H1 (cell line): ENCODE measurements around the gene KIF1B. TPM values are rescaled to one million over a fixed set of nuclear protein-coding genes. Genes with fewer than 3 reads are reported as not detected.

Experiments
- CTCF ChIA-PET: fragments of 300-600 bp; sonication (Branson Sonifier 250); formaldehyde crosslinking; loops from one replicate; lab custom pipeline; 2021; ENCODE audit not compliant: partially characterized antibody; lab: Charles Lee
- POLR2A ChIA-PET: fragments of 300-600 bp; sonication (Branson Sonifier 250); formaldehyde crosslinking; loops from one replicate; lab custom pipeline; 2021; ENCODE audit warnings: inconsistent platforms; ENCODE audit not compliant: partially characterized antibody; lab: Charles Lee
- DNase-seq, 2 experiments: peaks; one replicate each; pipeline versions ENCODE4 v3.0.0 to v3.0.0-alpha.2; 2010 to 2022; ENCODE audit warnings: low spot score in 2 of 2, low read depth in 1 of 2, mixed read lengths in 1 of 2
- FAIRE-seq: peaks from 2 replicates; lab custom pipeline; 2011; peaks lifted over from hg19 to GRCh38; lab: Jason Lieb, UNC
- H2AFZ ChIP-seq: 2 replicates; pipeline ENCODE4 v1.8.1; 2012; ENCODE audit warnings: low read length, inconsistent platforms
- H2AK5ac ChIP-seq: 2 replicates; pipeline ENCODE4 v1.6.1; 2013; ENCODE audit warnings: low read depth, low read length
- H2BK120ac ChIP-seq: replicated peaks from 2 replicates; pipeline ENCODE3; 2013; ENCODE audit warnings: low read depth, low read length, inconsistent platforms
- H2BK12ac ChIP-seq: 2 replicates; pipeline ENCODE4 v1.6.1; 2013; ENCODE audit warnings: low read depth, low read length
- H2BK15ac ChIP-seq: 2 replicates; pipeline ENCODE4 v1.6.1; 2013; ENCODE audit warnings: low read length
- H2BK20ac ChIP-seq: 2 replicates; pipeline ENCODE4 v1.6.1; 2013; ENCODE audit warnings: low read length
- H2BK5ac ChIP-seq: 2 replicates; pipeline ENCODE4 v1.6.1; 2013; ENCODE audit warnings: low read depth, low read length
- H3K14ac ChIP-seq: 2 replicates; pipeline ENCODE4 v1.6.1; 2013; ENCODE audit warnings: inconsistent platforms; ENCODE audit not compliant: insufficient read length
- H3K18ac ChIP-seq: 2 replicates; pipeline ENCODE4 v1.6.1; 2013; ENCODE audit warnings: low read length; ENCODE audit errors: extremely low read depth
- H3K23ac ChIP-seq: 2 replicates; pipeline ENCODE4 v1.6.1; 2013; ENCODE audit warnings: inconsistent platforms; ENCODE audit not compliant: insufficient read length
- H3K23me2 ChIP-seq: 2 replicates; pipeline ENCODE4 v1.6.1; 2013; ENCODE audit warnings: low read depth, low read length
- H3K27ac ChIP-seq: 2 replicates; pipeline ENCODE4 v1.6.1; 2011; ENCODE audit warnings: low read depth, low read length, inconsistent platforms
- H3K27me3 ChIP-seq, 4 experiments: replicated peaks in 1 of 4; 1 replicate in 1 of 4; 2 replicates in 3 of 4; pipeline versions ENCODE4 v1.6.1 to v1.8.1; 2011 to 2013; ENCODE audit warnings: low read length in 3 of 4, mild to moderate bottlenecking in 3 of 4, inconsistent platforms in 2 of 4, mixed read lengths in 2 of 4, moderate library complexity in 1 of 4; ENCODE audit not compliant: control insufficient read depth in 3 of 4, insufficient read depth in 3 of 4; ENCODE audit errors: extremely low read depth in 1 of 4
- H3K36me3 ChIP-seq, 4 experiments: 2 replicates each; pipeline versions ENCODE4 v1.6.1 to v1.8.1; 2011 to 2013; ENCODE audit warnings: mild to moderate bottlenecking in 4 of 4, low read length in 3 of 4, moderate library complexity in 2 of 4, control low read depth in 1 of 4, inconsistent platforms in 1 of 4; ENCODE audit not compliant: insufficient read depth in 4 of 4, control insufficient read depth in 2 of 4
- H3K4ac ChIP-seq: replicated peaks from 2 replicates; pipeline ENCODE3; 2013; ENCODE audit warnings: low read length, low read depth, mixed read lengths, inconsistent platforms; ENCODE audit not compliant: insufficient read length
- H3K4me1 ChIP-seq, 4 experiments: replicated peaks in 1 of 4; 1 replicate in 1 of 4; 2 replicates in 3 of 4; pipeline versions ENCODE4 v1.6.1 to v1.8.1; 2011 to 2013; ENCODE audit warnings: low read length in 3 of 4, inconsistent platforms in 2 of 4, mixed read lengths in 1 of 4; ENCODE audit not compliant: insufficient read depth in 4 of 4, control insufficient read depth in 3 of 4
- H3K4me2 ChIP-seq, 2 experiments: 2 replicates each; pipeline versions ENCODE4 v1.6.1 to v1.8.1; 2011 to 2013; ENCODE audit warnings: low read depth in 2 of 2, low read length in 2 of 2, control low read depth in 1 of 2, inconsistent platforms in 1 of 2, mild to moderate bottlenecking in 1 of 2; ENCODE audit not compliant: insufficient read depth in 1 of 2
- H3K4me3 ChIP-seq, 4 experiments: fragments of 200-600, 300-600 bp in 1 of 4; sonication (generic), shearing (Covaris generic), sonication (Bioruptor Twin) in 1 of 4; 2 replicates each; pipeline versions ENCODE4 v1.5.1 to v1.8.1; 2011 to 2016; ENCODE audit warnings: low read length in 4 of 4, low read depth in 3 of 4, control low read depth in 2 of 4, inconsistent platforms in 2 of 4, mild to moderate bottlenecking in 2 of 4, mixed read lengths in 1 of 4, moderate library complexity in 1 of 4; ENCODE audit not compliant: insufficient read depth in 2 of 4; ENCODE audit errors: extremely low read depth in 1 of 4
- H3K56ac ChIP-seq: replicated peaks from 2 replicates; pipeline ENCODE3; 2013; ENCODE audit warnings: low read depth, mild to moderate bottlenecking, mixed read lengths, low read length, inconsistent platforms; ENCODE audit not compliant: insufficient read length
- H3K79me1 ChIP-seq: 2 replicates; pipeline ENCODE4 v1.6.1; 2013; ENCODE audit warnings: low read depth, low read length, control low read depth
- H3K79me2 ChIP-seq, 2 experiments: 2 replicates each; pipeline versions ENCODE4 v1.6.1 to v1.8.1; 2012 to 2013; ENCODE audit warnings: low read length in 2 of 2, mild to moderate bottlenecking in 2 of 2, inconsistent platforms in 1 of 2; ENCODE audit not compliant: insufficient read depth in 2 of 2, control insufficient read depth in 1 of 2
- H3K9ac ChIP-seq, 4 experiments: replicated peaks in 1 of 4; 1 replicate in 1 of 4; 2 replicates in 3 of 4; pipeline versions ENCODE4 v1.6.1 to v1.8.1; 2011 to 2013; ENCODE audit warnings: low read depth in 3 of 4, low read length in 3 of 4, control low read depth in 2 of 4, mild to moderate bottlenecking in 2 of 4, moderate library complexity in 2 of 4, inconsistent platforms in 1 of 4; ENCODE audit errors: extremely low read depth in 1 of 4
- H3K9me3 ChIP-seq, 2 experiments: 2 replicates each; pipeline versions ENCODE4 v1.6.1 to v1.8.1; 2012 to 2013; ENCODE audit warnings: mild to moderate bottlenecking in 2 of 2, moderate library complexity in 2 of 2, control low read depth in 1 of 2, inconsistent platforms in 1 of 2, low read depth in 1 of 2, low read length in 1 of 2, mixed read lengths in 1 of 2; ENCODE audit not compliant: insufficient read depth in 2 of 2
- H4K20me1 ChIP-seq, 2 experiments: replicated peaks in 1 of 2; 2 replicates each; pipeline versions ENCODE3 to v1.8.1; 2011 to 2013; ENCODE audit warnings: inconsistent platforms in 2 of 2, low read length in 2 of 2, mild to moderate bottlenecking in 1 of 2; ENCODE audit not compliant: insufficient read depth in 2 of 2, control insufficient read depth in 1 of 2
- H4K5ac ChIP-seq: 2 replicates; pipeline ENCODE4 v1.6.1; 2013; ENCODE audit warnings: low read length, low read depth, mixed read lengths, inconsistent platforms; ENCODE audit not compliant: insufficient read length
- H4K8ac ChIP-seq: 2 replicates; pipeline ENCODE4 v1.8.0; 2013; ENCODE audit warnings: mild to moderate bottlenecking, moderate library complexity, low read length, inconsistent platforms; ENCODE audit not compliant: insufficient read depth; ENCODE audit errors: extremely low read depth
- H4K91ac ChIP-seq: replicated peaks from 2 replicates; pipeline ENCODE3; 2013; ENCODE audit warnings: low read length, mixed read lengths, inconsistent platforms; ENCODE audit not compliant: insufficient read length
- BCL11A ChIP-seq, 2 experiments: IDR thresholded peaks; one replicate each; pipeline ENCODE4 v1.6.1; 2011; ENCODE audit warnings: low read depth in 2 of 2, low read length in 2 of 2, mild to moderate bottlenecking in 2 of 2
- CEBPB ChIP-seq: IDR thresholded peaks from 2 replicates; pipeline ENCODE4 v1.6.1; 2012; ENCODE audit warnings: low read depth, low read length
- CHD1 ChIP-seq: IDR thresholded peaks from 2 replicates; pipeline ENCODE4 v1.6.1; 2012; ENCODE audit warnings: low read depth, low read length, improper control_type of control experiment
- CTBP2 ChIP-seq: IDR thresholded peaks from 2 replicates; pipeline ENCODE4 v1.7.0; 2011; ENCODE audit warnings: borderline replicate concordance, mild to moderate bottlenecking, moderate library complexity, mixed read lengths, low read length; ENCODE audit not compliant: insufficient read depth, insufficient read length
- NANOG ChIP-seq: IDR thresholded peaks from 2 replicates; pipeline ENCODE4 v1.6.1; 2011; ENCODE audit warnings: low read length, low read depth, mild to moderate bottlenecking, inconsistent platforms; ENCODE audit not compliant: insufficient read depth, poor library complexity, severe bottlenecking
- RNF2 ChIP-seq: fragments of 200-900, 300-1000 bp; sonication (generic); IDR thresholded peaks from 2 replicates; pipeline ENCODE4 v1.7.1; 2016; ENCODE audit warnings: borderline replicate concordance, low read depth, mild to moderate bottlenecking, antibody characterized with exemption, low read length; ENCODE audit not compliant: poor library complexity, severe bottlenecking; ENCODE audit errors: missing control alignments
- RXRA ChIP-seq: IDR thresholded peaks from 2 replicates; pipeline ENCODE4 v1.6.1; 2011; ENCODE audit warnings: low read depth, mild to moderate bottlenecking, low read length, moderate library complexity; ENCODE audit not compliant: insufficient read depth
- WGBS, 2 experiments: shearing (Covaris generic) in 1 of 2; methylation state at CpG; one replicate each; pipeline versions ENCODE4 v1.1.6 to v1.1.7; 2013 to 2015; ENCODE audit warnings: low lambda C conversion rate in 2 of 2, mixed read lengths in 2 of 2, inconsistent platforms in 1 of 2, low coverage in 1 of 2, missing lambda C conversion rate in 1 of 2; ENCODE audit not compliant: insufficient replicate concordance in 2 of 2, insufficient coverage in 1 of 2, insufficient read length in 1 of 2; ENCODE audit errors: extremely low coverage in 1 of 2, missing lambda C conversion rate in 1 of 2; 5-methylcytosine and 5-hydroxymethylcytosine counted together
- polyA plus RNA-seq, 7 experiments: library from polyadenylated mRNA; depleted of rRNA in 3 of 7; stranded (reverse) in 5 of 7; unstranded in 2 of 7; fragments of >200 nt in 5 of 7; fragments of 200-250 nt in 2 of 7; gene quantifications; 1 replicate in 5 of 7; 2 replicates in 1 of 7; 4 replicates in 1 of 7; pipeline versions ENCODE4 v1.2.1 to v1.2.3, GENCODE V29; 2011 to 2013; ENCODE audit warnings: missing spikeins in 2 of 7, mixed read lengths in 2 of 7
- total RNA-seq: library from RNA; stranded (reverse); fragmentation: NEBNext Ultra II Directional; extraction: Animal tissue kit (Norgen Biotek cat#: 25700); gene quantifications from 2 replicates; pipeline ENCODE4 v1.2.1, GENCODE V29; 2021

KIF1B gene
- total and polyA plus RNA-seq, 2 of the 8 experiments (the other 6 are each of a cell fraction or from before 2014, with no cell fraction given), result 39.1 to 74.2 TPM

GRCh38 chr1:10271869-10272268, 61.5 kb downstream of the KIF1B start:
- Histone ChIP-seq H2BK12ac (no peak overlapping the region), H3K4ac (no peak overlapping the region), H2AK5ac (no peak overlapping the region), H2BK20ac (no peak overlapping the region), H3K4me3 (no peak overlapping the region), H3K27ac (no peak overlapping the region), H3K27me3 (no peaks in the 10 kb centered on the region), H3K79me2 (no peaks in the 10 kb centered on the region), H4K91ac (no peak overlapping the region), H2BK5ac (no peak overlapping the region), H4K8ac (no peak overlapping the region), H3K23ac (no peak overlapping the region), H2AFZ (no peak overlapping the region), H3K14ac (no peak overlapping the region), H3K9ac (no peak overlapping the region), H4K20me1 (no peaks in the 10 kb centered on the region), H3K36me3 (peaks cover 0 to 44% (median 14%) of the 10 kb centered on the region in 4 experiments; a peak in 7 of 8 replicates), H3K4me2 (no peak overlapping the region), H3K9me3 (no peaks in the 10 kb centered on the region), H4K5ac (no peak overlapping the region), H3K18ac (no peak overlapping the region), H3K56ac (no peak overlapping the region), H3K4me1 (no peaks in the 10 kb centered on the region), H2BK120ac (no peak overlapping the region), H3K79me1 (no peaks in the 10 kb centered on the region), H3K23me2 (no peaks in the 10 kb centered on the region; the same call in 1 of the 2 replicates), H2BK15ac (no peak overlapping the region)
- FAIRE-seq (no peak), DNase-seq (no peak)
- ChIA-PET CTCF (interaction anchor here (0.6 to 1.2 kb wide), 2 partner anchors 66 to 808 kb away, joined by 3 to 5 read pairs; no protein-coding TSS in a partner anchor), POLR2A (no interaction called here)
- TF ChIP-seq RXRA (no peak), RNF2 (no peak), CTBP2 (no peak), BCL11A (IDR thresholded peaks at IDR 0.05; ENCODE audit: low read depth in 2 of 2, low read length in 2 of 2) (no peak), CEBPB (no peak), CHD1 (no peak), NANOG (no peak)
- WGBS, 2 experiments, result 89% methylated on average over 2 of the region's 2 CpGs; no CpG with 5 or more reads in 1 of the 2 experiments
